Measurements from ENCODE around the gene CORO6. TPM values are rescaled to one million over a fixed set of nuclear protein-coding genes. Genes with fewer than 3 reads are reported as not detected.

The CORO6 gene
- 1.8 and 2.2 TPM in 2 replicates for total RNA-seq

DNA sequence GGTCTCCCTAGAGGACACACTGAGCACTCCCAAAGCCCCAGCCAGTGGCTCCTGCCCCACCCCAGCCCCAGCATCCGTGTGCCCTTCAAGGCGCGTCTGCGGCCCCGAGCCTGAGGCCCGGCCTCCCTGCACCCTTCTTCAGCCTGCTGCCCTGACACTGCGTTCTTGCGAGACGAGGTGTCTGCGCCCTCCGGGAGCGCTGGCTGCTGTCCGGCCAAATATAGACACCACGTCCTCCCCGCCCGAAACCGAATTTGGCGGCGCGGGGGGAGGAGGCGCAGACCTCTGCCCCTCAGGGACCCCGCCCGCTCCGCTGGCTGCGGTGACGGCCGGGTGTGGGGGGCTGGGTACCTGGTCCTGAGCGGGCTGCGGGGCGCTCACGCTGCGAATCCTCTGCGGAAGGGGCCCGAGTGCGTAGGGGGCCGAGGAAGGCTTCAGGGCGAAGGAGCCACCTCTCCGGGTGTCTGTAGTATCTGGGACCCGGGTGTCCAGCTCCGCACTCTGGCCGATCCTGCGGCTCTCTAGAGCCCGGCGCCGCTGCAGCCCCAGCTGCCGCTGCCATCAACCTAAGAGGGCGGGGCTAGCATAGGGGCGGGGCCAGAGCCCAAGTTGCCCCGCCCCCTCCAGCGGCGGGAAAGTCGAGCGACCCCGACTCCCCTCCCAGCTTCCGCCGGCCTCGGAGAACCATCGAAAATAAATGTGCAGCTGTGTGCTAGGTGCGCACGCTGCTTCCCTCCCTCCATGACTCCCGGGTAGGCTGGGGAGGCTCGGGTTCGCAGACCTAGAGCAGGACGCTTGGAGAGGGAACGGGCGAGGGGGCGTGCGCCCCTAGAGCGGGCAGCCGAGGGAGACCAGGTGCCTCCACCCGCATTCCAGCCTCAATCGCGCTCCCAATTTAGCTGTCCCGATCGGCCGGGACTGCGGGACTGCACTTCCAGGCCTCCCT, at the start of gene CORO6:
CORO6 (minus strand) TSS at position 576 of the 946 bp plus-strand sequence. CDS start 1,491 bp downstream, outside the sequence.

GRCh38 chr17:29592850-29593551, 29.7 kb downstream of the CORO6 start, which contains the start of gene ANKRD13B:
ANKRD13B (plus strand) TSS chr17:29593132; CDS start chr17:29593622, 490 bp downstream.

DNA sequence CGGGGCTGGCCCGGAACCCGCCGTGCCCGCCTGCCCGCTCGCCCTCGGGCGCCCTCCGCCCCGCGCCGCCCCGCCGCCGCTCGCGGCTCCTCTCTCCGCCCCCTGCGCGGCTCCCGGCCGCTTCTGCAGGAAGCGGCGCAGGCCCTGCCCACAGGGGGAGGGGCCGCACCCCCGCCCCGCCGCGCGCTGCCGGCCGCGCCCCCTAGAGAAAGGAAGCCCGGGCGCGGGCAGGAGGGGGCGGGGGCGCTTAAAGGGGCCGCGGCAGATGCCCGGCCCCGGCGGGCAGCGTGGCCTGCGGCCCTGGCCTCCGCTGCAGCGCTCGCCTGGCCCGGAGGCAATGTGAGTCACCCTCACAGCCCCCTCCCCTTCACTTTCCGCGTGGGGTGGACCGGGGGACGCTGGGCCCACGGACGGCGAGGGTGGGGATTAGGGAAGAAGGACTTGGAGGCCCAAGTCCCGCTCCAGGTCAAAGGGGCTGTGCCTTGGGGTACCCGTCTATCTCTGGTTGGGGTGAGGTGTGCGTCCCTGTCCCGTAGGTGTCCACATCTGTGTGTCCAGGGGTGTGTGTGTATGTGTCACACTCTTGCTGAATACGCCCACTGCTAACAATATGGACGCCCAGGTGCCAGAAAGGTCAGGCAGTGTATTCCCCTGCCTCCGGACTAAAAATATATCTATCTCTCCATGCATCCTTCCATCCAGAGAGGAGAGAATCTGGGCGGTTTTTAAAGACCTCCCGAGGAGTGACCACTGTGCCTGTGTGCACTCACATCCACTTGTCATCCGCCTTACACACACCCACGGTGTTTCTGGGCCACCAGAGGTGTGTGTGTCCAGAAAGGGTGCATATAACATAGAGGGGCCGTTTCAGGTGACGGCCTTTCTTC, 32.9 kb downstream of the CORO6 start, which contains the start of gene GIT1:
GIT1 (minus strand) TSS at position 125 of the 887 bp plus-strand sequence. CDS start 270 bp downstream, outside the sequence.

DNA sequence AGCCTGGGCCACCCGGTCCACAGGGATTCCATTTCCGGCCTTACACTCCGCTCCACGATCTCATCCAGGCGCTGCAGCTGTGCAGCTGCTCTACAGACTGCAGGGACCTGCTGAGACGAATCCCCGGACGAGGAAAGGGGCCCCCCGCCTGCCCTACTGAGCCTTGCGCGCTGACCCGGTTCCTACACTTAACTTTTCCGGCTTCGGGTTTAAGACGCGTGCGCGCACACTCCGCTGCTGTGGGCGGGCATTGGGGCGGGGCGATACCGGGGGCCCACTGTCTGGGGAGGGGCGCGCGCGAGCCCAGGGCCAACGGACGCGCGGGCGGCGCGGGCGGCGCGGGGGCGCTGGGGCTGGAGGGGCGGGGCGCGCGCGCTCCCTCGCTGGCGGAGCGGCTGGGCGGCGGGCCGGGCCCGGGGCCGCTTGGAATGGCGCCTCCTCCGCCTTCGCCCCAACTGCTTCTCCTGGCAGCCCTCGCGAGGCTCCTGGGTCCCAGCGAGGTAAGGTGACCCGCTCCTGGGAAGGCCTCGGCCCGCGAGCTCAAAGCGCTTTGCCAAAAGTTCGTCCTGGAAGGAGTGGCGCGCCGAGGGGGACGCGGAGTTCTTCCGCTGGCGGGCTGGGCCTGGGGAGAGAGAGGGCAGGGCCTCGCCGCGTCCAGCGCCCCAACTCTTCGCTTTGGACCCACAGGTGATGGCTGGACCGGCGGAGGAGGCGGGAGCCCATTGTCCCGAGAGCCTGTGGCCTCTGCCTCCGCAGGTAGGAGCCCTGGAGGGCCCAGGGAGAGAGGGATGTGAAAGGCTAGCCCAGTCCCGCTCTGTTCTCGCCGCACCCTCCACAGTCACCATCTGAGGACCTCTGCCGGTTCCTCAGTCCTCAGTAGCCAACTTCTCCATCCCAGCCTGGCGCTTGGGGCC, 54.1 kb downstream of the CORO6 start, which contains the start of gene TP53I13:
TP53I13 (plus strand) TSS at position 371 of the 914 bp plus-strand sequence; CDS start at position 429, 58 bp downstream.

GRCh38 chr17:29566473-29567303, 56.0 kb downstream of the CORO6 start, which contains the start of gene ABHD15:
ABHD15 (minus strand) TSS chr17:29567037; CDS start chr17:29566966, 71 bp downstream.

Other genes with a start within 250 kb of the CORO6 start
- gene TAOK1, start 232.5 kb downstream of the CORO6 start, total RNA-seq = 14.0 and 21.7 TPM in 2 replicates
- gene ABHD15, start 55.9 kb downstream of the CORO6 start, total RNA-seq = 6.9 and 7.1 TPM in 2 replicates
- 61.1 and 67.2 TPM in 2 replicates for gene TP53I13, start 54.2 kb downstream of the CORO6 start, total RNA-seq
- gene GIT1, start 33.3 kb downstream of the CORO6 start, total RNA-seq = 22.4 and 22.6 TPM in 2 replicates
- 7.6 and 8.0 TPM in 2 replicates for gene ANKRD13B, start 29.8 kb downstream of the CORO6 start, total RNA-seq

All from bronchus fibroblast of lung (primary cell).